Measurements from ENCODE around the gene HYOU1. TPM values are rescaled to one million over a fixed set of nuclear protein-coding genes. Genes with fewer than 3 reads are reported as not detected.

HYOU1 gene
- total RNA-seq, 1 experiment from 2014 or later, result 398 TPM

DNA sequence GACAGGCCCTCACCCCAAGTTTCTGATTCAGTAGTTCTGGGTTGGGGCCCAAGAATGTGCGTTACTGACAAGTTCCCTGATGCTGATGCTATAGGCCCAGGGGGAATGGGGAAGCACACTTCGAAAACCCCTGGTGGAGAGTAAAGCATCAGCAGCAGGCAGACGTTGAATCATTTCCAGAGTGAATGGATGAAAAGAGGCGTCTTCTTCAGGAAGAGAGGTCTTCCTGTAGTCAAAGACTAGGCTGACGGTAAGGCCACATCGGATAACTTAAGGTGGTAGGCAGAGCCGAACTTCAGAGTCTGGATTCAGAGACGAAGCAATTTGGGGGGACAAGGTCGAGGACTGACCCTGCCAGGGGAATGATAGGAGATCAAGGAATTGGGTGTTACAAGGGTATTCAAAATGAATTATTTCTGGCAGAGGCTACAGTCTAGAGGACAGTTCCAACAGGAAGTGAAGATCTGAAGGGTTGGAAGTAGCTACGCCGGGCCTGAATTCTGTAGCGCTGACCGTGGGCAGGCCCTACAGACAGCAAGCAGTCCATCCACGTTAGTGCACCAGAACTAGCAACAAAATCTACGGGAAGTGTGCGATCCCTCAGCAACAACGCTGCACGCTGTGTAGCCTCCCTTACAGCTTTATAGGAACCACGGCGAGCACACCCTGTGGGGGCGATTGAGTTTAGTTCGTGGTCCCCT is 59.9 kb downstream of the HYOU1 start:
- H3K9me3 Mint-ChIP-seq (ENCODE audit: unreplicated experiment), result no peaks in the 10 kb centered on the region
- peak overlapping the region; percentile 95 for H3K4me3 Mint-ChIP-seq (ENCODE audit: unreplicated experiment)
- peak overlapping the region; percentile 20 for H3K27ac Mint-ChIP-seq (ENCODE audit: low read depth, unreplicated experiment)
- TSS peak; percentile 27 for BruUV-seq (replicated peaks)
- peaks cover 32% of the 10 kb centered on the region for H3K36me3 Mint-ChIP-seq (ENCODE audit: insufficient read depth, unreplicated experiment)
- no peak for DNase-seq (ENCODE audit: unreplicated experiment)
- peaks cover 5% of the 10 kb centered on the region for H3K4me1 Mint-ChIP-seq (ENCODE audit: insufficient read depth, unreplicated experiment)
- H3K27me3 Mint-ChIP-seq (ENCODE audit: insufficient read depth, unreplicated experiment), result no peaks in the 10 kb centered on the region
- TF ChIP-seq, protein P1, sequence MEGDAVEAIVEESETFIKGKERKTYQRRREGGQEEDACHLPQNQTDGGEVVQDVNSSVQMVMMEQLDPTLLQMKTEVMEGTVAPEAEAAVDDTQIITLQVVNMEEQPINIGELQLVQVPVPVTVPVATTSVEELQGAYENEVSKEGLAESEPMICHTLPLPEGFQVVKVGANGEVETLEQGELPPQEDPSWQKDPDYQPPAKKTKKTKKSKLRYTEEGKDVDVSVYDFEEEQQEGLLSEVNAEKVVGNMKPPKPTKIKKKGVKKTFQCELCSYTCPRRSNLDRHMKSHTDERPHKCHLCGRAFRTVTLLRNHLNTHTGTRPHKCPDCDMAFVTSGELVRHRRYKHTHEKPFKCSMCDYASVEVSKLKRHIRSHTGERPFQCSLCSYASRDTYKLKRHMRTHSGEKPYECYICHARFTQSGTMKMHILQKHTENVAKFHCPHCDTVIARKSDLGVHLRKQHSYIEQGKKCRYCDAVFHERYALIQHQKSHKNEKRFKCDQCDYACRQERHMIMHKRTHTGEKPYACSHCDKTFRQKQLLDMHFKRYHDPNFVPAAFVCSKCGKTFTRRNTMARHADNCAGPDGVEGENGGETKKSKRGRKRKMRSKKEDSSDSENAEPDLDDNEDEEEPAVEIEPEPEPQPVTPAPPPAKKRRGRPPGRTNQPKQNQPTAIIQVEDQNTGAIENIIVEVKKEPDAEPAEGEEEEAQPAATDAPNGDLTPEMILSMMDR (IDR thresholded peaks at IDR 0.05; ENCODE audit: unreplicated experiment), result peak; percentile 16
- ChIA-PET POLR2A (interaction anchor here (0.6 to 14.9 kb wide), 25 partner anchors 8 to 436 kb away, joined by 3 to 286 read pairs (median 4); partner anchors contain the start of genes BCL9L, C2CD2L, DDX6 and RPS25), CTCF (interaction anchor here (0.6 to 1.9 kb wide), 9 partner anchors 8 to 474 kb away, joined by 3 to 8 read pairs (median 3); no protein-coding TSS in a partner anchor)
- intact Hi-C loops (cut with micrococcal nuclease), result no loop called here

Small RNAs within 50 kb of the gene (microRNA-seq; reads per million reads assigned to microRNA genes)
- not detected for gene MIR3656

Other genes with a start within 250 kb of the HYOU1 start
- not detected in 2 replicates for gene CXCR5, start 173.3 kb downstream of the HYOU1 start, total RNA-seq (2022)
- gene BCL9L, start 131.3 kb downstream of the HYOU1 start, total RNA-seq (2022), result 91.6 and 121 TPM in 2 replicates
- gene UPK2, start 100.9 kb downstream of the HYOU1 start, total RNA-seq (2022), result not detected in 2 replicates
- not detected in 2 replicates for gene FOXR1, start 85.4 kb downstream of the HYOU1 start, total RNA-seq (2022)
- gene CENATAC, start 59.1 kb downstream of the HYOU1 start, total RNA-seq (2022), result 48.0 and 49.0 TPM in 2 replicates
- gene RPS25, start 38.9 kb downstream of the HYOU1 start, total RNA-seq (2022), result 1,252 and 1,255 TPM in 2 replicates
- gene TRAPPC4, start 38.4 kb downstream of the HYOU1 start, total RNA-seq (2022), result 78.6 and 96.5 TPM in 2 replicates
- 6.8 and 10.0 TPM in 2 replicates for gene SLC37A4, start 26.3 kb downstream of the HYOU1 start, total RNA-seq (2022)
- 16.2 and 21.8 TPM in 2 replicates for gene VPS11, start 10.6 kb upstream of the HYOU1 start, total RNA-seq (2022)
- 38.4 and 51.3 TPM in 2 replicates for gene HMBS, start 27.7 kb upstream of the HYOU1 start, total RNA-seq (2022)
- gene DPAGT1, start 44.6 kb upstream of the HYOU1 start, total RNA-seq (2022), result 55.6 and 58.8 TPM in 2 replicates
- 13.5 and 15.4 TPM in 2 replicates for gene C2CD2L, start 50.1 kb upstream of the HYOU1 start, total RNA-seq (2022)
- 23.4 and 26.2 TPM in 2 replicates for gene HINFP, start 64.4 kb upstream of the HYOU1 start, total RNA-seq (2022)
- not detected in 2 replicates for gene ABCG4, start 91.8 kb upstream of the HYOU1 start, total RNA-seq (2022)
- gene NLRX1, start 111.5 kb upstream of the HYOU1 start, total RNA-seq (2022), result 16.7 and 18.9 TPM in 2 replicates
- 0.20 TPM in 1 of 2 replicates, not detected in the other for gene NHERF4, start 128.3 kb upstream of the HYOU1 start, total RNA-seq (2022)
- gene CBL, start 149.1 kb upstream of the HYOU1 start, total RNA-seq (2022), result 35.5 and 45.7 TPM in 2 replicates